Globus pallidus (tissue), 1 donor: ENCODE data around the gene PANX2.

Experiments used
- DNase-seq: peaks from one replicate; pipeline ENCODE4 v3.0.0-alpha.2; 2015; ENCODE audit warnings: low spot score

PANX2 gene

DNA sequence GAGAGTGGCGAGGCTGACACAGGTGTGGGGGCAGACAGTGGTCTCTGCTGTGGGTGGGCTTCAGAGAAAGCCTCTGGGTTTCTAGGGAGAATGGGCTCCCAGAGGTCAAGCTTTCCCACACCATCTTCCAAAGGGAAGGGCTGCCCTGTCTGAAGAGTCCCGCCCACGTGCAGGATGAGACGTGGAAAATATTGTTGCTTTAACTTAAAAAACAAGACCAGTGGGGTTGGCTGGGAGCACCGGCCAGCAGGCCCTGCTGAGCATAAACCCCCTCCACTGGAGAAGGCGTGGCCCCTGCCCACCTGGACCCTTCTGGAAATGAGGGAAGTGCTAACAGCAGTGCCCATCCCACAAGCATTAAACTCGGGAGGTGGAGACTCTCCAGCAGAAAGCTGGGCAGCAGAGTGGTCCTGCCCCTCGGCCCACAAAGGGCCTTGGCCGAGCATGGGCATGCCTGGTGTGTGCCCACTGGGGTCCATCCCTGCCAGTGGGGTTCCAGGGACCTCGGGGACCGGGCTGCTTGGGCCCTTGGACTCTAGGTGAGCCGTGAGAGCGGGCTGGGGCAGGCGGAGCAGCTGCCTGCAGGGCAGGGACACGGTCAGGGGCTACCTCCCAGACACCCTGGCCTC is 45.6 kb downstream of the PANX2 start:
- DNase-seq, result no peak

DNA sequence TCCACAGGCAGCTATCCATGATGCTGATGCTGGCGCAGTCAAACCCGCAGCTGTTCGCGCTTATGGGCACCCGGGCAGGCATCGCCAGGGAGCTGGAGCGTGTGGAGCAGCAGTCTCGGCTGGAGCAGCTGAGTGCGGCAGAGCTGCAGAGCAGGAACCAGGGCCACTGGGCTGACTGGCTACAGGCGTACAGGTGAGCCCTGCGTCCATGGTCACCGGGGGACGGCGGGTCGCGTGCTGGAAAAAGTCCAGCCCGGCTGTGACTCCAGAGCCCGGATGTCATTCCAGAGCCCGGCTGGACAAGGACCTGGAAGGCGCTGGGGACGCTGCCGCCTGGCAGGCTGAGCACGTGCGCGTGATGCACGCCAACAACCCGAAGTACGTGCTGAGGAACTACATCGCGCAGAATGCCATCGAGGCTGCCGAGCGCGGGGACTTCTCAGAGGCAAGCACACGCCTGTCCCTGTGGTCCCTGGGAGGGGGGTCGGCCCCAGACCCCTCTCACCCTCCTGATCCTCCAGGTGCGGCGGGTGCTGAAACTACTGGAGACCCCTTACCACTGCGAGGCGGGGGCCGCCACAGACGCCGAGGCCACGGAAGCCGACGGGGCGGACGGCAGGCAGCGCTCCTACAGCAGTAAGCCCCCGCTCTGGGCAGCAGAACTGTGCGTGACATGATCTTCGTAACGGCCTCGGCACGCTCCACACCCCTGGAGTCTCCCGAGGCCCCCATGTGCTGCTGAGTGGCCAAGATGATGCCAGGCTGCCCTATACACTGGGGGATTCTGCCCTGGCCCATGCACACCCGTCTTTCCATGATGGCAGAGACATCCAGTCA is 46.4 kb downstream of the PANX2 start:
- DNase-seq, result no peak

GRCh38 chr22:50217543-50218152 is 47.1 kb downstream of the PANX2 start:
- DNase-seq, result no peak

DNA sequence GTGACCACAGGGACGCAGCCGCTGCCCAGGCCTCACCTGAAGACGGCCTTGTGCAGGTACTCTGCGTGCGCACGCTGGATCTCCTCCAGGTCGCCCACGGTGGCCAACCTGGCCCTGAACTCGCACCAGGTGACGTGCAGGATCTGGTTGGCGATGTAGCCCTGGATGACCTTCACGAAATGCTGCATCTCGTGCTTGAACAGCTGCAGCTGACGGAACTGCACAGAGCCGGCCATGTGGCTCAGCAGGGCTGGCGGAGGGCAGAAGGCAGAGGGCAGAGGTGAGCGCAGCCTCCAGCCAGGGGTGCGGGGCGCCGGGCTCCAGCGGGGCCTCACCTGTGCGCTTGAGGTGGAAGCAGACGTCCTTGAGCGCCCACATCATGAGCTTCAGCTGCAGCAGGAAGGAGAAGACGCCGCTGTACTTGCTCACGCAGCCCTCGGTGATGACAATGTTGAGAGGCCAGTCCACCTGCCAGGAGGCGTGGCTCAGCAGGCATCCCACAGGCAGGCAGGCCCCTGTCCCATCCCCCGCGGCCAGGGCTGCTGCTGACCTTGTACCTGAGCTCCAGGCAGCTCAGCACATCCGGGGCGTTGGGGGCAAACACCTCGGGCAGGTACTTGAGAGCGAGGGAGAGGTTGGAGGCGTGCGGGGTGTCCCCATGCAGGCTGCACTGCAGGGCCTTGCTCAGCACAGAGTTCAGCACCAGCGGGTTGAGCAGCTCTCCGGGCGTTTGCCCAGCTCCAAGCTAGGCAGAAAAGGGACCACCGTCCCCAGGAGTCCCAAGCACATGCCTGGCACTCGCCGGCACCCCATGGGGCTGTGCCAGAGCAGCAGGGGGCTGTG is 47.8 kb downstream of the PANX2 start:
- DNase-seq, result no peak

DNA sequence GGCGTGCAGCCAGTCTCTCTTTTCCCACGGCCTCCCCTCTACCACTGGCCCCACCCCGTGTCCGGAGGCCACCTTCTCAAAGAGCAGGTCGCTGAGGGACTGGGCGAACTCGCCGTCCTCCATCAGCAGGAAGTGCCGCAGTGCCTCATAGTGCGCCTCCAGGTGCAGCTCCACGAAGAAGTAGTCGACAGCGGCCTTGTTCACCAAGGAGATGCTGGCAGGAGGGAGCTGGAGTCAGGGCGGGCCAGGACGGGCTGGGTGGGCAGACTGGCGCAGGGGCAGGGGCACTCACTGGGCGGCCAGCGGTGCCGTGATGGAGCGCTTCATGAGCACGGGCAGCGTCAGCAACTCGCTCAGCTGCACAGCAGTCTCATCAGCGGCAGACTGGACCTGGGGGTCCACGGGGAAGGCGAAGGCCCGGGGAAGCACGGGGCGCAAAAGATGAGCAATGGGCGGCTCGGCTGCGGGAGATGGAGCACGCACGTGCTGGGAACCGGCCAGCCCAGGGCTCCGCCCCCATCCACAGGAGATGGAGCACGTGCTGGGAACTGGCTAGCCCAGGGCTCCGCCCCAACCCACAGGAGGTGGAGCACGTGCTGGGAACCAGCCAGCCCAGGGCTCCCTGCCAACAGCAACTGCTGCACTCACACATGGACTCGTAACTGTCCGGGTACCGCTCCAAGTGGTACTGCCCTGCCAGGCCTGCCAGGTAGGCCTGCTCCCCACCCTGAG is 48.6 kb downstream of the PANX2 start:
- no peak for DNase-seq

DNA sequence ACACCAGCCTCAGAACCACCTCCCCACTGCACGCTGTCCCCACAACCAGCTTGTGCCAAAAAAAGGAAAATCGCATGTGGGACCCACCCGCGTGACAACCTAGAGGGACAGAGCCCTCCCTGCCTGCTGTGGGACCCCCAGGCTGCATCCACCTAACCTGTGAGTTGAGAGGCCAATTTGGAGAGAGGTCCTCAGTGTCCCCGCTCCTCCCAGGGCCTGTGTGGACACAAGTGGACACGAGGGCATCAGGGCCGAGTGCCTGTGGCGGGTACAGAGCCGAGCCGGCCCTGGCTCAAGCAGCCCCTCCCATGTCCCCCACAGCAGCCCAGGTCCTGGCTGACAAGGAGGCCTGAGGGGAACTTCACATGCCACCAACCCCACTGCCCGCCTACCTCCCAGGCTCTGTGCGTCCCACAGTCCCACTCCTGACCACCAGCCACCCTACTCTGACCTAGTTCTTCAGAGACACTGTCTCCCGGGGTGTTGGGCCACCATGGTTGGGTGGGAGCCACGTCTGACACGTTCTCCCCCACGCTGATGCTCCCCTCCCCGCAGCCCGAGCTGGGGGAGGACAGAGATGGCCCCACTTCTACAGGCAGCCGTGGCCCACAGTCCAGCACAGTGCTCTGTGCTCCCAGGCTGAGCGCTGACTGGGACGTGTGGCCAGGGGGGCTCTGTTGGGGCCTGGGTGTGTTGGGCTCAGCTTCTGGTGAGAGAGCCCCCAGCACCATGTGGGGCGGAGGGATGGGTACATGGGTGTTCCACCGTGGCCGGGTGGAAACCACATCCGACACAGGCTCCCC is 49.5 kb downstream of the PANX2 start:
- DNase-seq, result no peak

DNA sequence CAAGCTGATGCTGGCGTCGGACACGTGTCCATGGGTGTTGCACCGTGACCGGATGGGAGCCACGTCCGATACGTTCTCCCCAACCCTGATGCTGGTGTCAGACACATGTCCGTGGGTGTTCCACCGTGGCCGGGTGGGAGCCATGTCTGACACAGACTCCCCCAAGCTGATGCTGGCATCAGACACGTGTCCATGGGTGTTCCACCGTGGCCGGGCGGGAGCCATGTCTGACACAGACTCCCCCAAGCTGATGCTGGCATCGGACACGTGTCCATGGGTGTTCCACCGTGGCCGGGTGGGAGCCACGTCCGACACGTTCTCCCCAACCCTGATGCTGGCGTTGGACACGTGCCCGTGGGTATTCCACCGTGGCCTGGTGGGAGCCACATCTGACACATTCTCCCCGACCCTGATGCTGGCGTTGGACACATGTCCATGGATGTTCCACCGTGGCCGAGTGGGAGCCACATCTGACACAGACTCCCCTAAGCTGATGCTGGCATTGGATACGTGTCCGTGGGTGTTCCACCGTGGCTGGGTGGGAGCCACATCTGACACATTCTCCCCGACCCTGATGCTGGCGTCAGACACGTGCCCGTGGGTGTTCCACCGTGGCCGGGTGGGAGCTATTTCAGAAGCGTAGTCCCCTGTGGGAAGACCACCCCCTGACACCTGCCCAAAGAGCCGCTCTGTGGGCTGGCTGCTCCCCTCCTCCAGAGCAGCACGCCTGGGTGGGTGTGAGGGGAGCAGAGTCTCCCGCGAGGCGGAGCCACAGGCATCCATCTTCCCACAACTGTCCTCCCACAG is 50.3 kb downstream of the PANX2 start:
- DNase-seq, result no peak

DNA sequence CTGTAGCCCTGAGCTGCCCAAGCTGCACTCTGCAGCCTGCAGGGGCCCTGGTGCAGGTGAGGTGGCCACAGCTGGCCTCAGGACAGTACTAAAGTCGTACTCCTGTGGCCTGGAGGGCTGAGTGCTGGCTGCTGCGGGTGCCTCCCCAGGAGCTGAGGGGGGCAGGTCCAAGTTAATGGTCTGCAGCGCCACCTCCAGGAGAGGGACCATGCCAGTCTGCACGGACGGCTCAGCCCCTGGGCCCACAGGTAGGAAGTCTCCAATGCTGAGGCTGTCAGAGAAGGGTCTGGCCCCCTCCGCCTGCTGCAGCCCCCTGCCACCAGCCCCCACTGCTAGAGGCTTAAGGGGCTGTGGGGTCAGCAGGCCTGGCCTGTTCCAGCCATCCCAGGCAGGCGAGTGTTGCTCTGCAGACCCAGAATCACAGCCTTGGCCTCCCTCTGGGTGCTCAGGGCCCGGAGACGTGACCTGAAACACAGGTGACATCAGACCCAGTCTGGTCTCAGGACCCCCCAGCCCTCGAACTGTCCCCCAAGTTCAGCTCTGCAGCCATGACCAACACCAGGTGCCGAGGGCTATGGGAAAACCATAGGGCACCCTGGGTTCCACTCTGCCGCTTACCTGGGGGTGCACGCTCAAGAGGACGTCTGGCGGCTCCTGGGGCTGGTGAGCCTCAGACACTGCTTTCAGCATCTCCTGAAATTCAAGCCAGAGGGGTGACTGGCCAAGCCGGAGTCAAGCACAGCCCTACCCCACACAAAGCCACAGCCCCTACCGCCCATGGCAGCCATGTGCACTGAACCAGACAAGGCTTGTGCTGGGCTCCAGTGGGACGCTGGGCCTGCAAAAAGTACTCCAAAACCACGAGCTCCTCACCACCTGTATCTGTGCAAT is 51.1 kb downstream of the PANX2 start:
- no peak for DNase-seq

GRCh38 chr22:50222508-50222907 is 52.0 kb downstream of the PANX2 start:
- DNase-seq, result no peak

GRCh38 chr22:50224071-50224470 is 53.5 kb downstream of the PANX2 start:
- DNase-seq, result no peak

GRCh38 chr22:50225200-50225969 is 54.9 kb downstream of the PANX2 start:
- DNase-seq, result no peak

- no peak for DNase-seq
Measured at GRCh38 chr22:50226063-50226874, 55.7 kb downstream of the PANX2 start.

- DNase-seq, result no peak
Measured at GRCh38 chr22:50226875-50227165, 56.3 kb downstream of the PANX2 start.

- DNase-seq, result no peak
Measured at GRCh38 chr22:50227579-50228215, 57.2 kb downstream of the PANX2 start.

DNA sequence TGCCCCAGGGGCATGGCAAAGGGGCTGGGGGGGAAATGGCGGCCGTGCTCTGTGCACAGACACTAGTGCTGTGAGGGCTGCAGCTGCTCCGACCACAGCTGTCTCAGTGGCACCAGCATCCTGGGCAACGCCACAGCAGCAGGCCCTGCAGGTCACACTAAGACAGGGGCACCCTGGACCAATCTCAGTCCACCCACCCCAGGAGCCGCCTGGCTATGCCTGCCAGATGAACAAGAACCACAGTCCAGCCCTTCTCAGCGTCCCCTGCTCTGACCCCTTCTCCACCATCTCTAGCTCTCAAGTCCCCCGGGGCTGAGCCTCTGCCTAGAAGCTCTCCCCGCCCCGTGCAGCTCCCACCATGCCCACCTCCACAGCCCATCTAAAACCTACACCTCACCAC is 57.8 kb downstream of the PANX2 start:
- no peak for DNase-seq

DNA sequence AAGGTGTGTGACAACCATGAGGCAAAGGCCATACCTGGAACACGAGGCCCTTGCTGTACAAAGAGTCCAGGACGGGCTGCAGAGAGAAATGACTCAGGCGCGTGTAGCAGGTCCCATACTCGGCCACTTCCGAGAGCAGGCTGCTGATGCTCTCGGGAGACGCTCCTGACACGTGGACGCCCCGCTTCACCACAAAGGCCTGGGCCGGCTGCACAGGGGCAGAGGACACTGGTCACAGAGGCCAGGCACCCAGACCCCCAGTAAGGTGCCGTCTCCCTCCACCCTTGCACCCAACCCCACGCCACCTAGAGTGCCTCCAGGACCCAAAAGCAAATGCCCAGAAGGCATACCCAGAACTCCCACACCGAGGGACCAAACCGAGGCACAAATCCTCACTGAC is 58.8 kb downstream of the PANX2 start:
- no peak for DNase-seq
